Pons (tissue), 1 donor: ENCODE results near the gene NEUROD4.

ENCODE experiments used
- DNase-seq: peaks from one replicate; pipeline ENCODE4 v3.0.0-alpha.2; 2016; ENCODE audit warnings: low spot score

The NEUROD4 gene

GRCh38 chr12:55058776-55059175 is 39.0 kb downstream of the NEUROD4 start:
- no peak for DNase-seq

GRCh38 chr12:55060470-55060869 is 40.7 kb downstream of the NEUROD4 start:
- no peak for DNase-seq

- DNase-seq: no peak
These were observed 41.2 kb downstream of the NEUROD4 start for GRCh38 chr12:55061024-55061423.

- DNase-seq: no peak
These were observed 43.5 kb downstream of the NEUROD4 start for GRCh38 chr12:55063291-55063690.

GRCh38 chr12:55065535-55065934 is 45.8 kb downstream of the NEUROD4 start:
- no peak for DNase-seq

GRCh38 chr12:55067701-55068100 is 47.9 kb downstream of the NEUROD4 start:
- no peak for DNase-seq

- peak; percentile 44 for DNase-seq
These were observed 48.7 kb downstream of the NEUROD4 start for GRCh38 chr12:55068416-55069010.

GRCh38 chr12:55072083-55072482 is 52.3 kb downstream of the NEUROD4 start:
- peak; percentile 46 for DNase-seq

- peak; percentile 82 for DNase-seq
These were observed 53.6 kb downstream of the NEUROD4 start for GRCh38 chr12:55073043-55074022.

GRCh38 chr12:55074806-55075205 is 55.0 kb downstream of the NEUROD4 start:
- DNase-seq: no peak
